Measurements from ENCODE around the gene RBMS3. TPM values are rescaled to one million over a fixed set of nuclear protein-coding genes. Genes with fewer than 3 reads are reported as not detected.

The RBMS3 gene
- total and polyA plus RNA-seq, 2 experiments from 2014 or later = 3.2 to 7.4 TPM

DNA sequence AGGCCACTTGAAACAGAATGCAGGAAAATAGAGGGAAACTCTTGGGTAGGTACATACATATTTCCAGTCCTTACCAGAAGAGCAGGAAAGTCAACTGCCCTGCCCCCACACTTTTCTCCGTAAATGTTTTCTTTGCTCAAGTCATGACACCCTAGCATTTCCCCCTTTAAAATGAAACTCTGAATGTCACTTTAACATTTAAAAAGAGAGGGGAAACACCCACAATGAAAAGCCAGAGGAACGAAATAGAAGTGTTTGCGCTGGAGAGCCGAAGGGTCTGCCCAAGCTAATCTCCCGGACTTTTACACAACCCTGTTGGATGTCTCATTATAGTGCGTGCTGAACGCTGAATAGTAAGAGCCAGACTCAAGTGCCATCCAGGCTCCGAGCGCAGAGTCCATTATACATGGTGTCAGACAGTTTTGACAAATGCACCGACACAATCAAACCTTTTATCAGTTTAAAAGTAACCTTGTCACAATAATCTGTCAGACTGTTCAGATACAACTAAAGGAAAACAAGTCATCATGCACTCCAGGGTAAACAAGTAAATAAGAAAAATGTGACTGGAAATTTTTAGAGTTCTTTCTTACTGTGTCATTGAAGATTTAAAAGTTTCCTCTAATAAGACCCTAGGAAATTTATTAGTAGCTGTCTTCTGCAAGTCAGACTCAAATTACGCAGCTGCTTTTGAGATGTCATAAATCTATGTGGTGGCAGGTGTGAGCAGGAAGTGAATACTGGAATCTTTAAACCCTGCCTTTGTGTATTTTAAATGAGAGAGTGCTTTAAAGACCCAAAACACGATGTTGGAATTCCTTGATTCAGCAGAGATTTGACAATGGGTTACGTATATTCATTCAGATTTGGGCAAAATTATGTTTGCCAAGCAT lies 159.8 kb downstream of the RBMS3 start:
- Mint-ChIP-seq H3K27ac (peak overlapping the region; percentile 42), H3K27me3 (ENCODE audit: insufficient read depth, low read depth, poor library complexity) (no peaks in the 10 kb centered on the region), H3K4me1 (peaks cover 24% of the 10 kb centered on the region), H3K36me3 (ENCODE audit: low read depth) (no peaks in the 10 kb centered on the region), H3K4me3 (peak overlapping the region; percentile 43; the same call in 2 of the 3 replicates), H3K9me3 (no peaks in the 10 kb centered on the region; the same call in 2 of the 3 replicates)
- Histone ChIP-seq H3K79me2 (replicated peaks; ENCODE audit: insufficient read depth) (no peaks in the 10 kb centered on the region), H3K4me1 (ENCODE audit: insufficient read depth) (peaks cover 19% of the 10 kb centered on the region), H3K27ac (ENCODE audit: low read depth) (peak overlapping the region; percentile 40; the same call in 1 of the 2 replicates), H4K20me1 (replicated peaks; ENCODE audit: insufficient read depth) (no peaks in the 10 kb centered on the region), H3K36me3 (ENCODE audit: insufficient read depth) (no peaks in the 10 kb centered on the region), H3F3A (replicated peaks; ENCODE audit: low read depth) (no peaks in the 10 kb centered on the region), H2AFZ (no peak overlapping the region), H3K4me3 (peak overlapping the region; percentile 29), H3K9me2 (ENCODE audit: insufficient read depth) (no peaks in the 10 kb centered on the region; the same call in 1 of the 2 replicates), H3K4me2 (peak overlapping the region; percentile 60), H3K27me3 (ENCODE audit: insufficient read depth) (no peaks in the 10 kb centered on the region)
- peak; percentile 30 for DNase-seq (ENCODE audit: low spot score)
- peak; percentile 50 for ATAC-seq
- TF ChIP-seq, protein P1, sequence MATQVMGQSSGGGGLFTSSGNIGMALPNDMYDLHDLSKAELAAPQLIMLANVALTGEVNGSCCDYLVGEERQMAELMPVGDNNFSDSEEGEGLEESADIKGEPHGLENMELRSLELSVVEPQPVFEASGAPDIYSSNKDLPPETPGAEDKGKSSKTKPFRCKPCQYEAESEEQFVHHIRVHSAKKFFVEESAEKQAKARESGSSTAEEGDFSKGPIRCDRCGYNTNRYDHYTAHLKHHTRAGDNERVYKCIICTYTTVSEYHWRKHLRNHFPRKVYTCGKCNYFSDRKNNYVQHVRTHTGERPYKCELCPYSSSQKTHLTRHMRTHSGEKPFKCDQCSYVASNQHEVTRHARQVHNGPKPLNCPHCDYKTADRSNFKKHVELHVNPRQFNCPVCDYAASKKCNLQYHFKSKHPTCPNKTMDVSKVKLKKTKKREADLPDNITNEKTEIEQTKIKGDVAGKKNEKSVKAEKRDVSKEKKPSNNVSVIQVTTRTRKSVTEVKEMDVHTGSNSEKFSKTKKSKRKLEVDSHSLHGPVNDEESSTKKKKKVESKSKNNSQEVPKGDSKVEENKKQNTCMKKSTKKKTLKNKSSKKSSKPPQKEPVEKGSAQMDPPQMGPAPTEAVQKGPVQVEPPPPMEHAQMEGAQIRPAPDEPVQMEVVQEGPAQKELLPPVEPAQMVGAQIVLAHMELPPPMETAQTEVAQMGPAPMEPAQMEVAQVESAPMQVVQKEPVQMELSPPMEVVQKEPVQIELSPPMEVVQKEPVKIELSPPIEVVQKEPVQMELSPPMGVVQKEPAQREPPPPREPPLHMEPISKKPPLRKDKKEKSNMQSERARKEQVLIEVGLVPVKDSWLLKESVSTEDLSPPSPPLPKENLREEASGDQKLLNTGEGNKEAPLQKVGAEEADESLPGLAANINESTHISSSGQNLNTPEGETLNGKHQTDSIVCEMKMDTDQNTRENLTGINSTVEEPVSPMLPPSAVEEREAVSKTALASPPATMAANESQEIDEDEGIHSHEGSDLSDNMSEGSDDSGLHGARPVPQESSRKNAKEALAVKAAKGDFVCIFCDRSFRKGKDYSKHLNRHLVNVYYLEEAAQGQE (IDR thresholded peaks at IDR 0.05; ENCODE audit: unreplicated experiment) = no peak
- TF ChIP-seq, protein P2, sequence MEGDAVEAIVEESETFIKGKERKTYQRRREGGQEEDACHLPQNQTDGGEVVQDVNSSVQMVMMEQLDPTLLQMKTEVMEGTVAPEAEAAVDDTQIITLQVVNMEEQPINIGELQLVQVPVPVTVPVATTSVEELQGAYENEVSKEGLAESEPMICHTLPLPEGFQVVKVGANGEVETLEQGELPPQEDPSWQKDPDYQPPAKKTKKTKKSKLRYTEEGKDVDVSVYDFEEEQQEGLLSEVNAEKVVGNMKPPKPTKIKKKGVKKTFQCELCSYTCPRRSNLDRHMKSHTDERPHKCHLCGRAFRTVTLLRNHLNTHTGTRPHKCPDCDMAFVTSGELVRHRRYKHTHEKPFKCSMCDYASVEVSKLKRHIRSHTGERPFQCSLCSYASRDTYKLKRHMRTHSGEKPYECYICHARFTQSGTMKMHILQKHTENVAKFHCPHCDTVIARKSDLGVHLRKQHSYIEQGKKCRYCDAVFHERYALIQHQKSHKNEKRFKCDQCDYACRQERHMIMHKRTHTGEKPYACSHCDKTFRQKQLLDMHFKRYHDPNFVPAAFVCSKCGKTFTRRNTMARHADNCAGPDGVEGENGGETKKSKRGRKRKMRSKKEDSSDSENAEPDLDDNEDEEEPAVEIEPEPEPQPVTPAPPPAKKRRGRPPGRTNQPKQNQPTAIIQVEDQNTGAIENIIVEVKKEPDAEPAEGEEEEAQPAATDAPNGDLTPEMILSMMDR (conservative IDR thresholded peaks at IDR 0.05; ENCODE audit: low read depth in 2 of 2) = no peak
- no peak for TF ChIP-seq CREB1 (CRISPR knock-in tag; IDR thresholded peaks at IDR 0.05; ENCODE audit: low read depth)
- TF ChIP-seq JUNB (IDR thresholded peaks at IDR 0.05; ENCODE audit: unreplicated experiment) = no peak
- TF ChIP-seq EZH2 (IDR thresholded peaks at IDR 0.05; ENCODE audit: low read depth, unreplicated experiment) = no peak
- no peak for TF ChIP-seq ZNF114 (CRISPR knock-in tag; IDR thresholded peaks at IDR 0.05)
- no peak for TF ChIP-seq ETS1 (IDR thresholded peaks at IDR 0.05)
- no peak for TF ChIP-seq ZNF462 (CRISPR knock-in tag; IDR thresholded peaks at IDR 0.05)
- TF ChIP-seq NANOG (IDR thresholded peaks at IDR 0.05; ENCODE audit: borderline replicate concordance) = no peak
- no peak for TF ChIP-seq EZH2phosphoT487 (IDR thresholded peaks at IDR 0.05; ENCODE audit: unreplicated experiment)
- no peak for TF ChIP-seq STAT1 (IDR thresholded peaks at IDR 0.05; ENCODE audit: unreplicated experiment)
- no peak for TF ChIP-seq ZNF331 (CRISPR knock-in tag; IDR thresholded peaks at IDR 0.05; ENCODE audit: low read depth)
- TF ChIP-seq POLR2AphosphoS5 (IDR thresholded peaks at IDR 0.05; ENCODE audit: low read depth) = no peak
